Measurements from ENCODE around the gene ZNF136.

DNA sequence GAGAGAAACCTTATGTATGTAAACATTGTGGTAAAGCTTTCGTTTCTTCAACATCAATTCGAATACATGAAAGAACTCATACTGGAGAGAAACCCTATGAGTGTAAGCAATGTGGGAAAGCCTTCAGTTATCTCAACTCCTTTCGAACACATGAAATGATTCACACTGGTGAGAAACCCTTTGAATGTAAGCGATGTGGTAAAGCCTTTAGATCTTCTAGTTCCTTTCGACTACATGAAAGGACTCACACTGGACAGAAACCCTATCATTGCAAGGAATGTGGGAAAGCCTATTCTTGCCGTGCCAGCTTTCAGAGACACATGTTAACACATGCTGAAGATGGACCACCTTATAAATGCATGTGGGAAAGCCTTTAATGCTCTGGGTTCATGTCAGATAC lies 24.7 kb downstream of the ZNF136 start:
- TF ChIP-seq, protein P1, sequence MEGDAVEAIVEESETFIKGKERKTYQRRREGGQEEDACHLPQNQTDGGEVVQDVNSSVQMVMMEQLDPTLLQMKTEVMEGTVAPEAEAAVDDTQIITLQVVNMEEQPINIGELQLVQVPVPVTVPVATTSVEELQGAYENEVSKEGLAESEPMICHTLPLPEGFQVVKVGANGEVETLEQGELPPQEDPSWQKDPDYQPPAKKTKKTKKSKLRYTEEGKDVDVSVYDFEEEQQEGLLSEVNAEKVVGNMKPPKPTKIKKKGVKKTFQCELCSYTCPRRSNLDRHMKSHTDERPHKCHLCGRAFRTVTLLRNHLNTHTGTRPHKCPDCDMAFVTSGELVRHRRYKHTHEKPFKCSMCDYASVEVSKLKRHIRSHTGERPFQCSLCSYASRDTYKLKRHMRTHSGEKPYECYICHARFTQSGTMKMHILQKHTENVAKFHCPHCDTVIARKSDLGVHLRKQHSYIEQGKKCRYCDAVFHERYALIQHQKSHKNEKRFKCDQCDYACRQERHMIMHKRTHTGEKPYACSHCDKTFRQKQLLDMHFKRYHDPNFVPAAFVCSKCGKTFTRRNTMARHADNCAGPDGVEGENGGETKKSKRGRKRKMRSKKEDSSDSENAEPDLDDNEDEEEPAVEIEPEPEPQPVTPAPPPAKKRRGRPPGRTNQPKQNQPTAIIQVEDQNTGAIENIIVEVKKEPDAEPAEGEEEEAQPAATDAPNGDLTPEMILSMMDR (IDR thresholded peaks at IDR 0.05; ENCODE audit: insufficient read depth, low read length, poor library complexity, severe bottlenecking), result no peak
- no peak for TF ChIP-seq EZH2phosphoT487 (conservative IDR thresholded peaks at IDR 0.05; ENCODE audit: low read length)
